ENCODE results near the gene CTDP1.

Gene CTDP1

DNA sequence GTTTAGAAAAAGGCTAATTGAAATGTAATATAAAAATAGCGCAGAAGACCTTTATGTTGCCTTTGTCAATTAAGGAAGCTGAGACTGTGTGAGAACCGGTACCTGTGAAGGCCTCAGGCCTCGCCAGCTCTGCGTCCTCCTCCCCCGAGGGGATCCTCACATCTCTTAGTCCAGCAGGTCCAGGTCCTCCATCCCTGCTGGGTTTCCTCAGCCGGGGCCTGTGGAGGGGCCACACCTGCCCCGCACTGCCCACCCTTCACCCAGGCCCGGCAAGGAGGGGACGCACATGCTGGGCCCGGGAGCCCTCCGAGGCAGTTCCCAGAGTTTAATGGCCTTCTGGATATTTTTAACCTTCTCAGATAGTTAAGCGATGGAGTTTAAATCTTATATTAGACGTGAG is 121.6 kb downstream of the CTDP1 start:
- no peak for DNase-seq

DNA sequence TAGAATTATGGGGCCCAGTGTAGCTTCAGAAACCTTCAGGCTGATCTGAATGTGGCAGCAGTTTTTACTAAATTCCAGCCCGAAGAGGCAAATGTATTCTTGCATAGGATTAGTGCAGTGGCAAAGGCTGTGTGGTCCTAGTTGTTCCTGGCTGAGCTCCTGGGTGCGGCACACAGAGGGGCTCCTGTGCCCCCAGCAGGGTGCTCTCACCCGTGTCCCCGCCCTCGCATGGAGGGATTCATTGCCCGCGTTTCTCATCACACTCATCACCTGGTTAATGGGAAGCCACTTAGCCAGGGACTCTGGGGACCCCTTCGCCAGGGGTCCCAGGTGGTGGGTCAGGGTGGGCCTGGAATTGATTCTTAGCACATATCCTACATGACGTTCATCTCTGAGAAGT is 122.0 kb downstream of the CTDP1 start:
- DNase-seq: no peak

DNA sequence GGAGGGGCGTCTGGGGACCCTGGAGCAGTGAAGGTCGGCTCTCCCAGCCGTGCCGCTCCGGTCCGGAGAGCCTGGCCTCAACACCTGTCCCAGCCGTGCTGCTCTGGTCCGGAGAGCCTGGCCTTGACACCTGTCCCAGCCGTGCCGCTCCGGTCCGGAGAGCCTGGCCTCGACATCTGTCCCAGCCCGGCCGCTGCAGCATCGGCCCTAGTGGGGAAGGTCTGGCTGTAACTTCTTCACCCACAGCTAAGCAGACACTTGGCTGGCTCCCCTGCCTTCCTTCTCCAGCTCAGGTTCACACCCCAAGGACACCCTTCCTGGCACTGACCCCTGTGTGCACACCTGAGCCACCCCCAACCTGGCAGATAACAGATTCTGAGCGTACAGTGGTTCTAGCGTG is 122.7 kb downstream of the CTDP1 start:
- DNase-seq: no peak

GRCh38 chr18:79803611-79804051 is 124.0 kb downstream of the CTDP1 start:
- no peak for DNase-seq

Measured in islet precursor cell (in vitro differentiated cells).